GM18508 (cell line): ENCODE data around the gene DOCK3.
"Not testable (repeated sequence)": the region's sequence is repeated elsewhere in the genome, so short reads cannot be mapped to it uniquely, and the experiment has no call there.

Experiments
- ATAC-seq: cut with Tn5 transposase; IDR thresholded peaks from one replicate; pipeline ENCODE4 v1.9.1; 2021; ENCODE audit warnings: moderate number of reproducible peaks; ENCODE audit not compliant: insufficient read depth, unreplicated experiment

The DOCK3 gene

DNA sequence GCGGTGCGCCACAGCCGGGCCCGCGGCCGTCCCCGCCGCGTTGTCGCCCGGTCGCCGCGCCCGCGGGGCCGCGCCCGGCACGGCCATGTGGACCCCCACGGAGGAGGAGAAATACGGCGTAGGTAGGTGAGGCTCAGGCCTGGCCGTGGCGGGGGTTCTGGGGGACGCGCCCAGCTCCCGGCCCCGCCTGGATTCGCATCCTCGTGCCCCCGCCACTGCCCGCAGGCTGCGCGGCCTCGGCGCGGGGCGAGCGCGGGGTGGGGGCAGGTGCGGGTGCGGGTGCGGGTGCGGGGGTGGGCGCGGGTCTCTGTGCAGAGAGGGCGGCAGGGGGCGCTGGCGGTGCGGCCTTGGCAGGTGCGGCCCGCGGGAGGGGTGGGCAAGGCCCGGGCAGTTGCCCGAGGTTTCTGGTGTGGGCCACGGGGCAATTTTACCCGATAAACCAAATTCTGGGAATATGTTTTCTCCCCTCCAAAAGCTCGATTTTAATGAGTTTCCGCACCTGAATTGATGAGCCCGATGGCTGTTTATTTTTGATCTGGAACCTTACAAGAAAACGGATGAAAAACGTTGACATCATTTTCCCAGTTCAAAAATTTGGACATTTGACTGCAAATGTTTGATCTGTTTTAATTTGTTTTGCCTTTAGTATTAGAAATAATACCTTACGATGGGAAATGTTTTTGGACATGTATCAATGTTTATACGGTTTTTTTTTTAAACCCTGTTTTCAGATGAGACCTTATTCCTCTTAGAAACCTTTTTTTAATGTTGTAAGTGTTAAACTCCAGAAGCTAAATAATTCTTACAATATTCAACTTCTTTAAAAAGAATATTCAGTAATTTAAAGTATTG, 678 bp downstream of the DOCK3 start:
- no peak for ATAC-seq

DNA sequence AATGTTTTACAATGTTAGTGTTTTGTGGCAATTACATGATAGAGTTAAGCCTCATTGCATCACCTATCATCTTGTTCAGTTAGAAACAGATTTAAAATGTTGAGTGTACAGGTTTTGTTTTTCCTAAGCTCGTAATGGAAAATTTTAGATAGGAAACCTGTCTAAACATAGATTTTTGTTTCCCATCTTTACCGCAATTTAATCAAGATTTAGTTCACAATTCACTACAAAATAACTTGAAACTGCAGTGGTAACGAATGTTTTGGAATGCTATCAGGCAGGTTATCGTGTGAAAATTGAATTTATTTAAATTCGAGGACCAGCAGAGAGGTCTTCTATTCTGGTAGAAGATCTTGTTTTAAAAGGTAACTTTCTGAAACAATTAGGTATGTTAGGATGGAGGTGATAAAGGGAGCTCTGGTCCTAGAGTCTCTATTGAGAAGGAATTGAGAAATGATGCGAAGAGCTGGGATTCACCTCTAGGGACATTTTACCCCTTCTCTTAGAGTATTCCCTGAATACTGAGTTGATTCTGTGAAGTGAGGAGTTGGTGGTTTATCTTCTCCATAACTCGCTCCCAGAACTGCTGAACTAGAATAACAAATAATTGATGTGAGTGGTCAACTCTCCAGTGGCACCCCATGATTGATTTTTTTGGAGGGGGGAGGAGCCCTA, 1.4 kb downstream of the DOCK3 start:
- no peak for ATAC-seq

- ATAC-seq: no peak
These were observed 12.5 kb downstream of the DOCK3 start for GRCh38 chr3:50687127-50687751.

GRCh38 chr3:50687916-50688315, 13.2 kb downstream of the DOCK3 start:
- ATAC-seq: no peak

DNA sequence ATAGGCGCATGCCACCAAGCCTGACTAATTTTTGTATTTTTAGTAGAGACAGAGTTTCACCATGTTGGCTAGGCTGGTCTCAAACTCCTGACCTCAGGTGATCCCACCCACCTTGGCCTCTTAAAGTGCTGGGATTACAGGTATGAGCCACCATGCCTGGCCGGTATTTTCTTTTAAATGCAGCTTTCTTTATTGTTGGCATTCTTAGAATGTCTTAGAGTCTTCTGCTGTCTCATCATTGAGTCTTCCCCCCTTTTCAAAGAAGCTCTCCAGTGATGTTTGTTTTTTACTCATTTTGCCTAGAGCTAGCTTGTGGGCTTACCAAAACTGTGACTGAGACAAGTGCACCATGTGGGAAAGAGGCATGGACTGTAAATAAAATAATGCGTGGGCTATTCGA, 13.9 kb downstream of the DOCK3 start:
- ATAC-seq: not testable (repeated sequence)

DNA sequence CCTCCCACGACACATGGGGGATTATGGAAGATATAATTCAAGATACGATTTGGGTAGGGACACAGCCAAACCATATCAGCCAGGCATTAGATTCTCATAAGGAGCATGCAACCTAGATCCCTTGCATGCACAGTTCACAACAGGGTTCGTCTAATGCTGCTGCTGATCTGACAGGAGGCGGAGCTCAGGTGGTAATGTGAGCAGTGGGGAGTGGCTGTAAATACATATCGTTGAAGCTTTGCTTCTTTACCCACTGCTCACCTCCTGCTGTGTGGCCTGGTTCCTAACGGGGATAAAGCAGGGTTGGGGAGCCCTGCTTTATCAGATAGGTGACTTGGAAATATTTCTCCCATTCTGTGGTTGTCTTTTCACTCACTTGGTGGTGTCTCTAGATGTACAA, 14.8 kb downstream of the DOCK3 start:
- ATAC-seq: no peak

DNA sequence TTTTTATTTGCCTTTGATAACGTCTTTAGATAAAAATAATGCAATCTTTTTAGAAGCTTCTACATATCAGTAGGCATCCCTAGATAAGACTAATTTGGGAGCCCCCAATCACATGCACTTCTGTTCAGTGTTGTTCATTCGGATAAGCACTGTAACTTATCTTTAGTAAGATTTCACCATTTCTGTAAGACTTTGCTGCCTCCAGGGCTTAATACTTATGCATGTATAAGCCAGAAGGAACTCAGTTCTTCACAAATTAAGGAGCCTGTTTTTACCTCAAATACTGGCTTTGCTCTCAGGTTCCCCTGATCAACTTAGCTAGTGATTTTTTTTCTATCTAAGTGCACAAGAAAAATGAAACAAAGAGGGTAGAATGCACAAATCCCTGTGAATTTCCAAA, 20.3 kb downstream of the DOCK3 start:
- no peak for ATAC-seq

DNA sequence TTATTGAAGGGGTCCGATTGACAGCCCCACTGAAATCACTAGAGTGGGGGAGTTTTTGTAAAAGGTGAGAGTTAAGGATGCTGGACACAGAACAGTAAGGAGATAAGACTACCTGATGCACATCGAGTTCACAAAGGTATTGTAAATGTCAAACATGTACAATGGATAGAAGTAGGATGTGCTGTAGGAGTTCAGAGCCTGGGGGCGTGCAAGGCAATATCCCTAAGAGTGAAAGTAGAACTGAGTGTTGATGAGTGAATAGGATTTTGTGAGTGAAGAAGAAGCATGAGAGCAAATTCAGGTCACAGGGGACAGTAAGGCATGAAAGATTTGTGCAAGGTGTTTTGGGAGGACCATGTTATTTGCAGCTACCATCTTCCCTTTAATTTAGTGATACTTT, 21.5 kb downstream of the DOCK3 start:
- ATAC-seq: no peak

DNA sequence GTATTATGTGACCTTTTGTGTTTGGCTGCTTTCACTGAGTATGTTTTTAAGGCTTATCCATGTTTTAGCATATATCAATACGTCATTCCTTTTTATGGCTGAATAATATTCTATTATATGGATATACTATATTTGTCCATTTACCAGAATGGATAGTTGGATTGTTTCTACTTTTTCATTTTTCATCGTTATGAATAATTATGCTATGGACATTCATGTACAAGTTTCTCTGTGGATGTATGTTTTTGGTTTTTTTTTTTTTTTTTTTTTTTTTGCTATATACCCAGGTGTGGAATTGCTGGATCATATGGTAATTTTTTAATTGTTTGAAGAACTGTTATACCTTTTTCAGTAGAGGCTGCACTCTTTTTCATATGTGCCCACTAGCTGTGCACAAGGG, 23.5 kb downstream of the DOCK3 start:
- ATAC-seq: no peak

- ATAC-seq: no peak
These were observed 33.9 kb downstream of the DOCK3 start for GRCh38 chr3:50708620-50709019.

DNA sequence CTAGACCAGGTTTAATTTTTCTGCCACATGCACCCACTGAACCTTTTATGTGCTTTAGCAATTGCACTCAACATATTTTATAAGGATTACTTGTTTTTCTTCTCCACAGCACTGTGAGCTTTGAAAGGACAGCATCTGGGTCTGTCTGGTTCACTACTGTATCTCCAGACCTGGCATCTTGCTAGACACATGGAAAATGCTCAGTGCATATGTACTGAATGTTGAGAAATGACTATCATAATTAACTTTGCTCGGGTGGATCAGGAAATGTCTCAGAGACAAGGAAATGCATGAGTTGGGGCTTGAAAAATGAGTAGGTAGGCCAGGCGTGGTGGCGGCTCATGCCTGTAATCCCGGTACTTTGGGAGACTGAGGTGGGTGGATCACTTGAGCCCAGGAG, 40.2 kb downstream of the DOCK3 start:
- ATAC-seq: no peak

DNA sequence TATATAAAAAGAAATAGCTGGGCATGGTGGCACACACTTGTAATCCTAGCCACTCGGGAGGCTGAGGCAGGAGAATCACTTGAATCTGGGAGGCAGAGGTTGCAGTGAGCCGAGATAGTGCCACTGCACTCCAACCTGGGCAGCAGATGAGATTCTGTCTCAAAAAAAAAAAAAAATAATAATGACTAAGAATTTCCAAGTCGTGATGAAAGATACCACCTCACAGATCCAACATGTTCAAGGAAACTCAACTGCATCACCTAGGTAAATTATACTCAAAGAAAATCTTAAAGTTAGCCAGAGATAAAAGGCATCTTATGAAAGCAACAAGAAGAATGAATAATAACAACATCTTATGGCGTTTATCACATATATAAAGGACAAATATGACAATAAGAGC, 50.1 kb downstream of the DOCK3 start:
- no peak for ATAC-seq

- no peak for ATAC-seq
These were observed 60.3 kb downstream of the DOCK3 start for GRCh38 chr3:50734985-50735384.

GRCh38 chr3:50737193-50737905, 62.6 kb downstream of the DOCK3 start:
- no peak for ATAC-seq

DNA sequence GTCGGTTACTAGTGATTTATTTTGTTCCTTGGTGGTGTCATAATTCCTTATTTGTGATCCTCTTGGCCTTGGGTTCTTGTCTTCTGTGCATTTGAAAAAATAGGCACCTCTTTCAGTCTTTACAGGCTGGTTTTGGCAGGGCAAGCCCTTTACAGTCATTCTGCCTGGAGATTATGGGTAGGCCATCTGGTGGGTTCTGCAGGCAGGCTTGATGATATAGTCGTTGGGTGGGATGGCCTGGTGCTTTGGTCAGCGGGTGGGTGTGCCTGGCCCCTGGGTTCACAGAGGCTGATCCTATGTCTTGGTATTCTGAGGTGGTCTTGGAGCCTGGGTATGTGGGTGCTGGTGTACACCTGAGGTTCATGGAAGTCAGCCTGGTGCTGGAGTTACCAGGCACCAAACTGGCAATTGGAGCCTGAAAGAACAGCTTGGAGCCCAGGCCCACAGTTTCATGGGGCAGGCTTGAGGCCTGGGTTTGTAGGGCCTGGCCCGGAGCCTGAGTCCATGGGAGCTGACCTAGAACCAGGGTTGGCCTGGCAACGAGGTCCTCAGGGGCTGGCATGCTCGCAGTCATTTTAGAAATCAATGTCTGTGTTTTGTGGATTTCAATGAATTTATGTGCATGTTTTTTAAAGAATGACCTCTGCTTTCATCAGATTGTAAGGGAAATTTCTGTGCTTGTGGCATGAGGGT, 63.3 kb downstream of the DOCK3 start:
- no peak for ATAC-seq

GRCh38 chr3:50743643-50744042, 68.9 kb downstream of the DOCK3 start:
- no peak for ATAC-seq

DNA sequence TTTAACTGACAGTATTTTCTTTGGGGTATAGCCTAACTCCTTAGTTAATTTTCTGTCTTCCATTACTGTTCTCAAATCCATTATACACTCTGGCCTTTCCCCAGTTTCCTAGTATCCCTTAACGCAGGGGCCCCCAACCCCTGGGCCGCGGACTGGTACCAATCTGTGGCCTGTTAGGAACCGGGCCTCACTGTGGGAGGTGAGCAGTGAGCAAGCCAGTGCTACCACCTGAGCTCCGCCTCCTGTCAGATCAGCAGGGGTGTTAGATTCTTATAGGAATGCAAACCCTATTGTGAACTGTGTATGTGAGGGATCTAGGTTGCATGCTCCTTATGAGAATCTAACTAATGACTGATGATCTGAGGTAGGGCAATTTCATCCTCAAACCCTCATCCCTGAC, 75.1 kb downstream of the DOCK3 start:
- no peak for ATAC-seq

DNA sequence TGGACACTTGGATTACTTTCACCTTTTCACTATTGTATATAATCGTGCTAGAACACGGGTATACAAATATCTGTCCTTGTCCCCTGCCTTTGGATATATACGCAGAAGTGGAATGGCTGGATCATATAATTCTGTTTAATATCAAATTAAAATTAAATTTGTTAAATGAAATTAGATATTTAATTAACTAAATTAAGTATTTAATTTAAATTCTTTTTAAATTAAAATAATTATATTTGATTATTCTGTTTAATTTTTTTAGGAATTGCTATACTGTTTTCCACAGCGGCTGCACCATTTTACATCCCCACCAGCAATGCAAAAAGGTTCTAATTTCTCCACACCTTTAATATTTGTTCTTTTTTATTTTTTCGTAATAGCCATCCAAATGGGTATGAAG, 84.3 kb downstream of the DOCK3 start:
- no peak for ATAC-seq

DNA sequence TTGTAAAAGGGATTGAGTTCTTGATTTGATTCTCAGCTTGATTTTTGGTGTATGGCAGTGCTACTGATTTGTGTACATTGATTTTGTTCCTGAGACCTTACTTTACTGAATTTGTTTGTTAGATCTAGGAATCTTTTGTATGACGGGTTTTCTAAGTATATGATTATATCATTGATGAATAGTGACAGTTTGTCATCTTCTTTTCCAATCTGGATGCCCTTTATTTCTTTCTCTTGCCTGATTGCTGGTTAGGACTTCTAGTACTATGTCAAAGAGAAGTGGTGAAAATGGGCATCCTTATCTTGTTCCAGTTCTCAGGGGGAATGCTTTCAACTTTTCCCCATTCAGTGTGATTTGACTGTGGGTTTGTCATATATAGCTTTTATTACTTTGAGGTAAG, 103.0 kb downstream of the DOCK3 start:
- ATAC-seq: no peak

- not testable (repeated sequence) for ATAC-seq
These were observed 107.0 kb downstream of the DOCK3 start for GRCh38 chr3:50781766-50782165.
